Activated CD4-positive, alpha-beta T cell treated with anti-CD3 and anti-CD28 coated beads for 36 hours (primary cell): Measurements from ENCODE around the gene ADGRF4. TPM values are rescaled to one million over a fixed set of nuclear protein-coding genes. Genes with fewer than 3 reads are reported as not detected.
A peak's percentile ranks its signal among the peaks of the same experiment; 100 is the strongest.

Experiments used
- ATAC-seq: fragments of 200-7000 bp; cut with Tn5 transposase; one replicate; pipeline ENCODE4 v1.10.0; 2021; ENCODE audit warnings: mild to moderate bottlenecking, moderate library complexity
- CTCF ChIA-PET: fragments of 350-600 bp; sonication (Branson Sonifier 250); formaldehyde crosslinking; loops from one replicate; lab custom pipeline; 2021; ENCODE audit warnings: antibody characterized with exemption; lab: Charles Lee
- POLR2A ChIA-PET: fragments of 350-600 bp; sonication (Branson Sonifier 250); formaldehyde crosslinking; loops from one replicate; lab custom pipeline; 2021; ENCODE audit warnings: antibody characterized with exemption, inconsistent platforms; lab: Charles Lee
- DNase-seq: peaks from one replicate; pipeline ENCODE4 v3.0.0-alpha.2; 2020
- H3K27ac Mint-ChIP-seq: one replicate; pipeline ENCODE4 v1.8.0; 2021; ENCODE audit warnings: mixed read lengths
- H3K27me3 Mint-ChIP-seq: one replicate; pipeline ENCODE4 v1.8.0; 2021; ENCODE audit warnings: mixed read lengths
- H3K36me3 Mint-ChIP-seq: one replicate; pipeline ENCODE4 v1.8.0; 2021; ENCODE audit warnings: low read depth, mixed read lengths
- H3K4me1 Mint-ChIP-seq: one replicate; pipeline ENCODE4 v1.8.0; 2021; ENCODE audit warnings: mixed read lengths
- H3K4me3 Mint-ChIP-seq: one replicate; pipeline ENCODE4 v1.8.0; 2021; ENCODE audit warnings: mild to moderate bottlenecking, moderate library complexity, mixed read lengths
- H3K9me3 Mint-ChIP-seq: one replicate; pipeline ENCODE4 v1.8.0; 2021; ENCODE audit warnings: low read depth, mixed read lengths
- intact Hi-C, 2 experiments: fragments of 100-400 bp; cut with DNase I in 1 of 2; cut with micrococcal nuclease in 1 of 2; formaldehyde crosslinking; loops; one replicate each; pipeline versions ENCODE4 v1.14.2 to v1.15.1; 2022 to 2024; cut with DNase I, micrococcal nuclease
- total RNA-seq, 2 experiments: library from RNA; stranded (reverse); gene quantifications; one replicate each; pipeline ENCODE4 v1.2.3, GENCODE V29; 2021

ADGRF4 gene
- total RNA-seq, result not detected

GRCh38 chr6:47698342-47698787 is at the start of gene ADGRF4:
Gene ADGRF4 (plus strand): TSS chr6:47698580. CDS start chr6:47707246, 8,666 bp downstream.
- intact Hi-C loops, result no loop called here
- Mint-ChIP-seq H3K4me1 (no peaks in the 10 kb centered on the region), H3K27me3 (peaks cover 2% of the 10 kb centered on the region), H3K9me3 (no peaks in the 10 kb centered on the region), H3K27ac (no peak within 1 kb of the TSS), H3K4me3 (no peak within 1 kb of the TSS), H3K36me3 (no peaks in the 10 kb centered on the region)
- ATAC-seq (peak; percentile 57), DNase-seq (peak; percentile 23)
- POLR2A ChIA-PET, result no interaction called here
- CTCF ChIA-PET, result interaction anchor here (1.1 kb wide), 1 partner anchor 82 kb away, joined by 5 read pairs; no protein-coding TSS in a partner anchor

GRCh38 chr6:47650553-47651432 is 47.6 kb upstream of the ADGRF4 start:
- Mint-ChIP-seq H3K4me3 (no peak overlapping the region), H3K27me3 (no peaks in the 10 kb centered on the region)
- ATAC-seq, result no peak

GRCh38 chr6:47651505-47651944 is 46.9 kb upstream of the ADGRF4 start:
- Mint-ChIP-seq H3K27me3 (no peaks in the 10 kb centered on the region), H3K36me3 (no peaks in the 10 kb centered on the region), H3K4me1 (peaks cover 6% of the 10 kb centered on the region), H3K9me3 (no peaks in the 10 kb centered on the region), H3K27ac (no peak overlapping the region), H3K4me3 (no peak overlapping the region)
- intact Hi-C loops, result no loop called here
- DNase-seq (no peak), ATAC-seq (no peak)
- ChIA-PET POLR2A (no interaction called here), CTCF (interaction anchor here (0.7 to 1.7 kb wide), 2 partner anchors 13 to 20 kb away, joined by 3 to 8 read pairs; no protein-coding TSS in a partner anchor)

More at GRCh38 chr6:47650553-47651432, 47.6 kb upstream of the ADGRF4 start:
- peaks cover under 1% of the 10 kb centered on the region for H3K4me1 Mint-ChIP-seq
- H3K36me3 Mint-ChIP-seq, result no peaks in the 10 kb centered on the region
- intact Hi-C loops, result no loop called here
- DNase-seq, result no peak
- H3K27ac Mint-ChIP-seq, result no peak overlapping the region
- ChIA-PET POLR2A (no interaction called here), CTCF (interaction anchor here (0.7 kb wide), 1 partner anchor 12 kb away, joined by 3 read pairs; no protein-coding TSS in a partner anchor)
- no peaks in the 10 kb centered on the region for H3K9me3 Mint-ChIP-seq

- ATAC-seq, result no peak
- Mint-ChIP-seq H3K9me3 (no peaks in the 10 kb centered on the region), H3K4me1 (peaks cover 7% of the 10 kb centered on the region), H3K4me3 (no peak overlapping the region), H3K27me3 (peaks cover 3% of the 10 kb centered on the region), H3K36me3 (no peaks in the 10 kb centered on the region), H3K27ac (no peak overlapping the region)
- ChIA-PET CTCF (interaction anchor here (0.6 kb wide), 1 partner anchor 106 kb away, joined by 3 read pairs; no protein-coding TSS in a partner anchor), POLR2A (interaction anchor here (0.6 kb wide), 1 partner anchor 336 kb away, joined by 6 read pairs; no protein-coding TSS in a partner anchor)
- DNase-seq, result no peak
- intact Hi-C loops, result no loop called here
Observed at GRCh38 chr6:47653706-47654105, 44.7 kb upstream of the ADGRF4 start.

GRCh38 chr6:47654255-47654654 is 44.1 kb upstream of the ADGRF4 start:
- ATAC-seq (no peak), DNase-seq (no peak)
- ChIA-PET CTCF (interaction anchor here (1.7 kb wide), 1 partner anchor 127 kb away, joined by 4 read pairs; no protein-coding TSS in a partner anchor), POLR2A (no interaction called here)
- no peaks in the 10 kb centered on the region for H3K36me3 Mint-ChIP-seq
- H3K27ac Mint-ChIP-seq, result no peak overlapping the region
- peaks cover 7% of the 10 kb centered on the region for H3K4me1 Mint-ChIP-seq
- intact Hi-C loops, result no loop called here
- H3K9me3 Mint-ChIP-seq, result no peaks in the 10 kb centered on the region
- H3K27me3 Mint-ChIP-seq, result peaks cover 3% of the 10 kb centered on the region
- no peak overlapping the region for H3K4me3 Mint-ChIP-seq

GRCh38 chr6:47655719-47656595 is 42.4 kb upstream of the ADGRF4 start:
- H3K27me3 Mint-ChIP-seq, result peaks cover 3% of the 10 kb centered on the region
- intact Hi-C loops, result no loop called here
- H3K4me1 Mint-ChIP-seq, result peaks cover 7% of the 10 kb centered on the region
- POLR2A ChIA-PET, result no interaction called here
- no peaks in the 10 kb centered on the region for H3K36me3 Mint-ChIP-seq
- CTCF ChIA-PET, result interaction anchor here (0.6 to 1.7 kb wide), 5 partner anchors 25 to 404 kb away, joined by 3 to 4 read pairs (median 4); no protein-coding TSS in a partner anchor
- H3K9me3 Mint-ChIP-seq, result no peaks in the 10 kb centered on the region
- H3K4me3 Mint-ChIP-seq, result no peak overlapping the region
- ATAC-seq (peak; percentile 99), DNase-seq (peak; percentile 69)
- no peak overlapping the region for H3K27ac Mint-ChIP-seq

GRCh38 chr6:47661960-47662359 is 36.4 kb upstream of the ADGRF4 start:
- POLR2A ChIA-PET, result no interaction called here
- no peak for DNase-seq
- no peak for ATAC-seq
- H3K27me3 Mint-ChIP-seq, result peaks cover 16% of the 10 kb centered on the region
- H3K4me3 Mint-ChIP-seq, result no peak overlapping the region
- CTCF ChIA-PET, result interaction anchor here (0.9 kb wide), 1 partner anchor 30 kb away, joined by 4 read pairs; no protein-coding TSS in a partner anchor
- H3K36me3 Mint-ChIP-seq, result no peaks in the 10 kb centered on the region
- H3K27ac Mint-ChIP-seq, result no peak overlapping the region
- intact Hi-C loops, result no loop called here
- no peaks in the 10 kb centered on the region for H3K9me3 Mint-ChIP-seq
- H3K4me1 Mint-ChIP-seq, result no peaks in the 10 kb centered on the region

GRCh38 chr6:47663462-47664216 is 34.7 kb upstream of the ADGRF4 start:
- DNase-seq (no peak), ATAC-seq (no peak)
- no peaks in the 10 kb centered on the region for H3K9me3 Mint-ChIP-seq
- ChIA-PET POLR2A (no interaction called here), CTCF (interaction anchor here (0.7 kb wide), 1 partner anchor 33 kb away, joined by 3 read pairs; no protein-coding TSS in a partner anchor)
- intact Hi-C loops, result no loop called here
- no peak overlapping the region for H3K4me3 Mint-ChIP-seq
- no peaks in the 10 kb centered on the region for H3K36me3 Mint-ChIP-seq
- H3K27ac Mint-ChIP-seq, result no peak overlapping the region
- peaks cover 22% of the 10 kb centered on the region for H3K27me3 Mint-ChIP-seq
- no peaks in the 10 kb centered on the region for H3K4me1 Mint-ChIP-seq

- DNase-seq, result no peak
- CTCF ChIA-PET, result no interaction called here
- POLR2A ChIA-PET, result no interaction called here
- no peaks in the 10 kb centered on the region for H3K36me3 Mint-ChIP-seq
- peaks cover 32% of the 10 kb centered on the region for H3K27me3 Mint-ChIP-seq
- intact Hi-C loops, result no loop called here
- no peaks in the 10 kb centered on the region for H3K4me1 Mint-ChIP-seq
- no peaks in the 10 kb centered on the region for H3K9me3 Mint-ChIP-seq
- no peak overlapping the region for H3K27ac Mint-ChIP-seq
- no peak for ATAC-seq
- no peak overlapping the region for H3K4me3 Mint-ChIP-seq
Observed at GRCh38 chr6:47665112-47665511, 33.3 kb upstream of the ADGRF4 start.

- CTCF ChIA-PET, result interaction anchor here (0.8 kb wide), 1 partner anchor 245 kb away, joined by 3 read pairs; no protein-coding TSS in a partner anchor
- Mint-ChIP-seq H3K27me3 (peaks cover 36% of the 10 kb centered on the region), H3K36me3 (no peaks in the 10 kb centered on the region), H3K4me3 (no peak overlapping the region), H3K27ac (no peak overlapping the region), H3K4me1 (no peaks in the 10 kb centered on the region), H3K9me3 (no peaks in the 10 kb centered on the region)
- POLR2A ChIA-PET, result interaction anchor here (0.8 kb wide), 1 partner anchor 1651 kb away, joined by 5 read pairs; no protein-coding TSS in a partner anchor
- ATAC-seq, result no peak
- intact Hi-C loops, result no loop called here
- no peak for DNase-seq
Observed at GRCh38 chr6:47669684-47670513, 28.5 kb upstream of the ADGRF4 start.
